BLaER1 treated with 17β-estradiol and CSF1 and Interleukin-3, amounts not matched to agents 10 nM and 100 nM (cell line): ENCODE results near the gene PMM1.
"Not testable (repeated sequence)": the region's sequence is repeated elsewhere in the genome, so short reads cannot be mapped to it uniquely, and the experiment has no call there.

ENCODE experiments used
- H3K27ac ChIP-seq, 11 experiments: shearing (Covaris generic); formaldehyde crosslinking; 2 replicates each; pipeline ENCODE4 v1.8.1; 2022
- H3K27me3 ChIP-seq, 11 experiments: shearing (Covaris generic); formaldehyde crosslinking; 2 replicates each; pipeline ENCODE4 v1.8.1; 2022
- H3K36me3 ChIP-seq, 11 experiments: shearing (Covaris generic); formaldehyde crosslinking; 2 replicates each; pipeline ENCODE4 v1.8.1; 2022
- H3K4me1 ChIP-seq, 10 experiments: shearing (Covaris generic); formaldehyde crosslinking; 2 replicates each; pipeline ENCODE4 v1.8.1; 2022
- H3K4me2 ChIP-seq, 11 experiments: shearing (Covaris generic); formaldehyde crosslinking; 2 replicates each; pipeline ENCODE4 v1.8.1; 2022
- H3K4me3 ChIP-seq, 10 experiments: shearing (Covaris generic); formaldehyde crosslinking; 2 replicates each; pipeline ENCODE4 v1.8.1; 2022
- H3K9ac ChIP-seq, 11 experiments: shearing (Covaris generic); formaldehyde crosslinking; 2 replicates each; pipeline ENCODE4 v1.8.1; 2022
- H3K9me3 ChIP-seq, 11 experiments: shearing (Covaris generic); formaldehyde crosslinking; replicated peaks in 1 of 11; 2 replicates each; pipeline ENCODE4 v1.8.1; 2022
- H4K20me1 ChIP-seq, 11 experiments: shearing (Covaris generic); formaldehyde crosslinking; 2 replicates each; pipeline ENCODE4 v1.8.1; 2022
- Cebpa-rat ChIP-seq, 11 experiments: shearing (Covaris generic); IDR thresholded peaks; 2 replicates each; pipeline ENCODE4 v1.8.1; 2022

PMM1 gene

GRCh38 chr22:41589391-41590241, at the start of gene PMM1:
Gene PMM1, minus strand, starts transcription at chr22:41589840. Its CDS starts 35 bp downstream, at chr22:41589805.
- Histone ChIP-seq H3K4me1 (peaks cover 18 to 30% (median 21%) of the 10 kb centered on the region in 10 experiments), H3K27me3 (no peaks in the 10 kb centered on the region), H3K9me3 (no peaks in the 10 kb centered on the region), H4K20me1 (peaks cover 0 to 9% (median 0%) of the 10 kb centered on the region in 11 experiments; a peak in 4 of 22 replicates), H3K4me3 (peak within 1 kb of the TSS; percentile 73 to 96 (median 87)), H3K36me3 (peaks cover 0 to 9% (median 0%) of the 10 kb centered on the region in 11 experiments; a peak in 4 of 22 replicates), H3K27ac (peak within 1 kb of the TSS; percentile 37 to 81 (median 74); a peak in 21 of 22 replicates), H3K9ac (peak within 1 kb of the TSS; percentile 80 to 89 (median 83)), H3K4me2 (peak within 1 kb of the TSS; percentile 88 to 100 (median 97))
- TF ChIP-seq Cebpa-rat (IDR thresholded peaks at IDR 0.05): peak in 3 of 11 experiments; percentile 11 to 43 (median 14); a peak in 3 of 22 replicates

- H4K20me1 ChIP-seq: peaks cover 41 to 98% (median 93%) of the 10 kb centered on the region in 11 experiments; a peak in 21 of 22 replicates
- no peak overlapping the region for H3K27ac ChIP-seq
- no peak overlapping the region for H3K4me3 ChIP-seq
- H3K27me3 ChIP-seq: no peaks in the 10 kb centered on the region
- no peak overlapping the region for H3K4me2 ChIP-seq
- no peaks in the 10 kb centered on the region for H3K9me3 ChIP-seq
- TF ChIP-seq Cebpa-rat (IDR thresholded peaks at IDR 0.05): no peak
- peaks cover 0 to 3% (median 0%) of the 10 kb centered on the region in 10 experiments; a peak in 1 of 20 replicates for H3K4me1 ChIP-seq
- peaks cover 97 to 100% (median 98%) of the 10 kb centered on the region in 11 experiments for H3K36me3 ChIP-seq
- H3K9ac ChIP-seq: no peak overlapping the region
Measured at GRCh38 chr22:41638748-41639147, 49.1 kb upstream of the PMM1 start.

GRCh38 chr22:41638124-41638523, 48.5 kb upstream of the PMM1 start:
- Histone ChIP-seq H3K36me3 (peaks cover 99 to 100% (median 100%) of the 10 kb centered on the region in 11 experiments), H3K9ac (no peak overlapping the region)
- no peak for TF ChIP-seq Cebpa-rat (IDR thresholded peaks at IDR 0.05)

GRCh38 chr22:41637623-41638022, 48.0 kb upstream of the PMM1 start:
- peaks cover 39 to 99% (median 93%) of the 10 kb centered on the region in 11 experiments; a peak in 21 of 22 replicates for H4K20me1 ChIP-seq
- H3K36me3 ChIP-seq: peaks cover 99 to 100% (median 100%) of the 10 kb centered on the region in 11 experiments
- not testable (repeated sequence) for H3K9ac ChIP-seq, H3K4me2 ChIP-seq, H3K27ac ChIP-seq, H3K4me3 ChIP-seq, H3K27me3 ChIP-seq, H3K4me1 ChIP-seq, H3K9me3 ChIP-seq

More at GRCh38 chr22:41638124-41638523, 48.5 kb upstream of the PMM1 start:
- Histone ChIP-seq H3K27me3 (no peaks in the 10 kb centered on the region), H3K27ac (no peak overlapping the region), H3K4me2 (no peak overlapping the region), H3K4me1 (peaks cover 0 to 3% (median 0%) of the 10 kb centered on the region in 10 experiments; a peak in 1 of 20 replicates), H4K20me1 (peaks cover 42 to 99% (median 93%) of the 10 kb centered on the region in 11 experiments; a peak in 21 of 22 replicates), H3K9me3 (no peaks in the 10 kb centered on the region), H3K4me3 (no peak overlapping the region)

- Histone ChIP-seq H3K9ac (no peak overlapping the region), H4K20me1 (peaks cover 27 to 96% (median 87%) of the 10 kb centered on the region in 11 experiments; a peak in 21 of 22 replicates), H3K36me3 (peaks cover 95 to 100% (median 99%) of the 10 kb centered on the region in 11 experiments), H3K9me3 (peaks cover 0 to under 1% (median 0%) of the 10 kb centered on the region in 11 experiments; a peak in 1 of 22 replicates), H3K27me3 (no peaks in the 10 kb centered on the region), H3K4me1 (peaks cover 0 to 3% (median 0%) of the 10 kb centered on the region in 10 experiments; a peak in 1 of 20 replicates), H3K27ac (no peak overlapping the region), H3K4me3 (no peak overlapping the region), H3K4me2 (no peak overlapping the region)
- TF ChIP-seq Cebpa-rat (IDR thresholded peaks at IDR 0.05): no peak
Measured at GRCh38 chr22:41636467-41636866, 46.8 kb upstream of the PMM1 start.

- H3K4me3 ChIP-seq, H3K27ac ChIP-seq, H3K9ac ChIP-seq, H3K4me2 ChIP-seq, H3K27me3 ChIP-seq, H3K4me1 ChIP-seq: not testable (repeated sequence)
- Histone ChIP-seq H3K36me3 (peaks cover 92 to 100% (median 97%) of the 10 kb centered on the region in 11 experiments), H4K20me1 (peaks cover 24 to 97% (median 76%) of the 10 kb centered on the region in 11 experiments; a peak in 21 of 22 replicates), H3K9me3 (peaks cover 0 to 19% (median 17%) of the 10 kb centered on the region in 11 experiments; a peak in 20 of 22 replicates)
Measured at GRCh38 chr22:41634610-41635009, 45.0 kb upstream of the PMM1 start.

- H3K27me3 ChIP-seq, H3K9ac ChIP-seq, H3K4me1 ChIP-seq, H3K4me3 ChIP-seq, H3K4me2 ChIP-seq, H3K27ac ChIP-seq: not testable (repeated sequence)
- Histone ChIP-seq H4K20me1 (peaks cover 33 to 97% (median 76%) of the 10 kb centered on the region in 11 experiments; a peak in 21 of 22 replicates), H3K9me3 (peaks cover 0 to 49% (median 37%) of the 10 kb centered on the region in 11 experiments; a peak in 20 of 22 replicates), H3K36me3 (peaks cover 92 to 100% (median 97%) of the 10 kb centered on the region in 11 experiments)
Measured at GRCh38 chr22:41631615-41632014, 42.0 kb upstream of the PMM1 start.

- H3K27ac ChIP-seq, H3K4me1 ChIP-seq, H3K27me3 ChIP-seq, H3K4me2 ChIP-seq, H3K9ac ChIP-seq, H3K4me3 ChIP-seq: not testable (repeated sequence)
- peaks cover 33 to 97% (median 76%) of the 10 kb centered on the region in 11 experiments; a peak in 21 of 22 replicates for H4K20me1 ChIP-seq
- peaks cover 92 to 100% (median 97%) of the 10 kb centered on the region in 11 experiments for H3K36me3 ChIP-seq
- H3K9me3 ChIP-seq: peaks cover 0 to 50% (median 37%) of the 10 kb centered on the region in 11 experiments; a peak in 20 of 22 replicates
Measured at GRCh38 chr22:41631115-41631514, 41.5 kb upstream of the PMM1 start.

GRCh38 chr22:41625577-41625976, 35.9 kb upstream of the PMM1 start:
- Histone ChIP-seq H3K4me2 (no peak overlapping the region), H4K20me1 (peaks cover 20 to 94% (median 81%) of the 10 kb centered on the region in 11 experiments; a peak in 20 of 22 replicates), H3K27me3 (no peaks in the 10 kb centered on the region), H3K9me3 (peaks cover 0 to 41% (median 30%) of the 10 kb centered on the region in 11 experiments; a peak in 20 of 22 replicates), H3K9ac (no peak overlapping the region), H3K27ac (no peak overlapping the region), H3K4me1 (peaks cover 7 to 15% (median 10%) of the 10 kb centered on the region in 10 experiments), H3K4me3 (no peak overlapping the region), H3K36me3 (peaks cover 79 to 87% (median 86%) of the 10 kb centered on the region in 11 experiments)
- TF ChIP-seq Cebpa-rat (IDR thresholded peaks at IDR 0.05): no peak
